TTC549 (cell line): ENCODE data around the gene TENM4.

Experiments
- FAIRE-seq: peaks from 2 replicates; lab custom pipeline; 2012; peaks lifted over from hg19 to GRCh38; lab: Jason Lieb, UNC

TENM4 gene

DNA sequence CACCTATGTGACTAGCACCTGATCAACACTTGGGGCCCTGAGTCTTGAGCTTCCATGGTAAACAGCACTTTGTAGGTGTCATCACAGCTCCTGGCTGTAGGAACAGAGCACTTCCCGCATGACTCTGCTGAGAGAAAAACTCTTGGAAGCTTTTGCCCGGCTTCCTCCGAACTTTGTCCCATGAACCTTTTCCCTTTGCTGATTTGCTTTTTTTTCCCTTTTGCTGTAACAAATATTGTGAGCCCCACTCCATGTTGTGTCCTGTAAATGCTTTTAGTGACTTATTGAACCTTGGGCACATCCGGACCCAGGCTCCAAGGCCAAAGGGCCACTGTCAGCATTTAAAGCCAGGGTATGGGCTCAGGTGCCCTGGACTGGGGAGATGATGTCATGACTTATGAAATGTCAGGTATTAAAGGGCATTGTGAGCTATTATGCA is 391.1 kb downstream of the TENM4 start:
- no peak for FAIRE-seq

DNA sequence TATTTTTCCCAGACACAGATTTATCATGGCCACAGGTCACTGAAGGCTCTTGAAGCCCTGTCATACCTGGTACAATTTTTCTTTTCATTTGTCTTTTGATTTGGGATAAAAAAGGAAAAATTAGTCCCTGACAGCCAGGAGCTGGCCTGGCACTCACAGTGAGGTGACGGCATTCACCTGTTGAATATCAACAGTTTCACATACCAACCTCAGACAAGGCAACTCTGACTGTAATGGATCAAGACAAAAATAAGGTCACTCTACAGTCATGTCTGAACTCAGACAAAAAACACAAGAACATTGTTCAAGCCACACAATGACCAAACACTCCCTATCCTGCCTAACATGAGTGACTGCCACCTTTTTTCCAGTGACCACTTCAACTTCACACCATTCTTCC is 392.9 kb downstream of the TENM4 start:
- no peak for FAIRE-seq

DNA sequence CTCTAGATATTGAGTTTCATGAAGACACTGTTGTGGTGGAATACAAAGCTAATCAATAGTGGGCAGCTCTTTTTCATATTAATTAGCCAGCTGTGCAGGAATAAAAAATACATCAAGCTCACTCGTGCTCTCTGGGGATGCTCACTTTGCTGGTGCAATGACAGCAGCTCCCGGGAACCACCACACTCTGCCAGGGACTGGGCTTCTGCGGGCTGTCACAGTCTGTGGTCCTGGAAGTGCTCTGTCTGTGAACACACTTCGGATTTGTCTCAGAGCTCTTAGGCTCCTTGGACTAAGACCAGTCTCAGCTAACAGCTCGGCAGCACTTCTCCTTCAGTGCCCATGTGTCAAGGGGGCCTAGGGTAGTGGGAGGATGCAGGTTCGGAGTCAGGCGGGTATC is 393.5 kb downstream of the TENM4 start:
- FAIRE-seq: no peak

DNA sequence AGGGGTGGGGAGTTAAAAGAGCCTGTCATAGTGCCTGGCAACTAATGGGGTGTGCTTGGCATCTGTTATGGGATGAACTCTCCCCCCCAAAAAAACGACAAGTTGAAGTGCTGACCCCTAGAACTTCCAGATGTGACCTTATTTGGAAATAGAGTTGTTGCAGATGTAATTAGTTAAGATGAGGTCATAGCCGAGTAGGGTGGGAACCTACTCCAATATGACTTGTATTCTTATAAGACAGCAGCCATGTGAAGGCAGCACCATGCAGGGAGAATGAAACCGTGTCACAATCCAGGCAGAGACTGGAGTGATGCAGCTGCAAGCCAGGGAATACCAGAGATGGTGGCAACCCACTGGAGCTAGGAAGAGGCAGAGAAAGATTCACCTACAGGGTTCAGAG is 394.5 kb downstream of the TENM4 start:
- FAIRE-seq: no peak

DNA sequence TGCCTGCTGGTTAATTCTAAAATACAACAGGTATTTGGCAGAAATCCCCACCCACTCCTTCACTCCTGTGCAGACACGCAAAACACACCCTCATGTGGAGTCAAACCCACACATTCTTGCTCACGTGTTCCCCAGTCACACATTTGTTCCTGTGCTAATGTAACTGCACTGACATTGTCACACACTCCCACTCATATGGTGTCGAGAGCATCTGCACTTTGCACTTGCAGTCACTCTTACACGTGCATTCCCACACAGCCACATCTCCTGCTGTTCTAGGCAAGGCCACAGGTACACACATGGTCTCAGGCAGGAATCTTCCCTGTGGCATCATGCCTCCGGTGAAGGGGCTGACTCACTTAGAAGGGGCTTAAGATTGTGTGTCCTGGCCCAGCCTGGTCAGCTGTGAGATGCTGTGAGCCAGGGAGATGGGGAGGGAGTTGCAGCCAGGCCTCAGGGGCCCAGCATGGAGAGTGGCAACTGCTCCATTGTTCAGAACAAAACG is 395.0 kb downstream of the TENM4 start:
- FAIRE-seq: no peak

DNA sequence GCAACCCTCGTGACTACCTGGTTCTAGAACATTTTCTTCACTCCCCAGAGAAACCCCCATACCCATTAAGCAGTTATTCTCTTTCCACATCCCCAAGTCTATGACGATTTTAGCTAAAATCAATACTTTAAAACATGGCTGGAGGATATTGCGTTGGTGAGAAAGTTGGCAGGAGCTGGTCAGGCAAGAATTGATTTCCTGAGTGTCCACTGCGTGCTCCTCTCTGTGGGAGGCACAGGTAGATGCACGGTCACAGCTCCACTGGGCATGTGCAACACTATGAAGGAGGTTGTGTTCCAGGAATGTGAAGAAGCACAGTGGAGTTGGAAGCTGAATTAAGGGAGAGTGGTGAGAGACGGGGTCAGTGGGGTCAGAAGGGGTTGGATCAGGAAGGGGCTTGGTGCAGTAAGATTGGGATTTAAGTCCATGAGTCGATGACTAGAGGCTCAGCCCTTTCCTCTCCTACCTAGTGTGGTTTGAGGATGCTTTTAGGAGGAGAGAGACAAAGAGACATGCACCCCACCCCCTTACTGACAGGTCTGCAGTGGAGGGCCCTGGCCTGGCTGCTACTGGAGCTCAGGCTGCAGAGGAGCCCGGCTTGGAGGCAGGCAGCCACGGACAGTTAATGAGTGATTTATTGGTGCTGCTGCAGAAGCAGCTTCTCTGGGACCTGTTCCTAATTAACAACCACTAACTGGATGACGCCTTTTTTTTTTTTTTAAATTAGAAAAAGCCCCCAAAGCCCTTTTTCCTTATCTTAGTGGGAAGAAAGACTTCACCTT is 395.6 kb downstream of the TENM4 start:
- FAIRE-seq: no peak

DNA sequence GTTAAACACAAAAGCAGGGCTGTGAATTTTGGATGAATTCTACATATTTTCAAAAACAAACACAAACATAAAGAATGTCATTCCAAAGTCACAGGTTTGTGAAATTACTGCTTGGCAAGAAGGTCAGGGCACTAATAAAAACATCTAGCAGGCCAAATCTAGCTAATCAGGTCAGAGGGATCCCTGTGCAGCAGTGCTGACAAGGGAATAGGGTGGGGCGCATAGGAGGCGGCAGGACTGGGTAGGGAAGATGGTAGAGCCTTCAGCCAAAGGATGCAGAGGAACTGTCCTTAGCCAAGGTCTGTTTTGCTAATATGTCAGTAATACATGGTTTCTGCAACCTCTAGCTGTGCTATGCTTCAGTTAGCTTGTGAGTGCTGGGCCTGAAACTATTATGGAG is 396.6 kb downstream of the TENM4 start:
- FAIRE-seq: no peak

DNA sequence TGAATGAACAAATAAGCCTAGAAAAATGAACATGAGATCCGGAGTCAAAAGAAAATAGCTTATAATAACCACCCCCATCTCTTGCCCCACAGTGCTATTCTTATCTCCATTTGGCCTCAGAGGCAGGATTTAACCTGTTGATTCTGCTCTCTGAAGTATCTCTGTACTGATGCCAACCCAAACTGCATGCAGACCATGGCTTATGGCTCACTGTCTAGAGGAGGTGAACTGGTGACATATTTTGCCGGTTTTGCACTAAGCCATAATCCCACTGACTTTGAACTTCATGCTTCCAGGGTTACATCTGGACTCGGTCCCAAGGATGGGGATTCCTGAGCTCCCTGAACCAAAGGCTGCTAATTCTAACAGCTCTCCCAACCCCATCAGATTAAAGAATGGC is 397.1 kb downstream of the TENM4 start:
- no peak for FAIRE-seq

DNA sequence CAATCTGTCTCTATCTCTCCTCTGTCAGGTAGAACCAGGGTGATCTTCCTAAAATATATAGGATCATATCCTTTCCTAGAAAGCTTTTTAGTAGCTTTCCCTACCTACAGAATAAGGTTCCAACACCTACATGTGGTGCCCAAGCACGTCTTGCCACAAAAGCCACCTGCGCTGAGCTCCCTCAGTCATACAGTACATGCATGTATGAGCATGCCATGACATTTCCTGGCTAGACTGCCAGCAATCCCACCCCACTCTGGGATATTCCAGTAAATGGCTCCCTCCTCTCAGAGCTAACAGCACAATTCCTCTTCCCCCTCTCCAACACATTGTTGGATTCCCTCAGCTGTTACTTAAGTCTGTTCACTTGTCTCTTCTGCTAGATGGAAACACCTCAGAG is 398.0 kb downstream of the TENM4 start:
- no peak for FAIRE-seq

DNA sequence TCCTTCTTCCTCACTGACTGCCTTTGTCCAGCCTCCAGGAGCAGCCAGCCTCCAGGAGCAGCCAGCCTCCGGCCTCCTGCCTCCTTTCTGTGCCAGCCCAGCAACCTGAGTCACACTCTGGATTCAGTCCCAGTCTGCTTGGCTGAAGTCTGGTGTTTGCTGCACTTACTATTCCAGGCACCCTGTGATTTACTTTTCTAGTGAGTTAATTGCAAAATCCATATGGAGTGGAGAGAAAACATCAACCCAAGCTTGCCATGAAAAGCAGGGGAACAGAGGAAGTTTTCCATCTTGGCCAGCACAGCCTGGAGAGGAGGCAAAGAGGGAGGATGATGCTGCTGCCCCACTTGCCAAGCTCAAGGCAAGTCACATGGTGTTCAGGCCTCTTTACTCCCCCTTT is 400.5 kb downstream of the TENM4 start:
- FAIRE-seq: no peak

DNA sequence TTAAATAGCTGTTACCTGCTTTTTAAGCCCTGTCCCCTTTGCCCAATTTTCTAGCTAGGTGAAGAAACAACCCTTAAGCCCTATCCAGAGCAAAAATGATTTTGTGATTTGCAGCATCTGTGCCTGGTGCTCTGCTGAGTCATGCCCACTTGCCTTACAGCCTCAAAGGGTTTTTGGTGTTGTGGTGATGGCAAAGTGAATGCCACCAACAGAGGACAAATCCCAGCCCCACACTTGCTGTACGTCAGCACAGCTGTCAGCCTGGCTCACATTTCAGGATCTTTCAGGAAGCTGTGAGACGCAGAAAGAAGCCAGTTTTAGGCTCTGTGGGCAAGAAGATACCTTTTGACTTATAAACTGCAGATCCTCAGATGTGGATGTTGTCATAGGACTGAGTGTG is 401.7 kb downstream of the TENM4 start:
- no peak for FAIRE-seq

DNA sequence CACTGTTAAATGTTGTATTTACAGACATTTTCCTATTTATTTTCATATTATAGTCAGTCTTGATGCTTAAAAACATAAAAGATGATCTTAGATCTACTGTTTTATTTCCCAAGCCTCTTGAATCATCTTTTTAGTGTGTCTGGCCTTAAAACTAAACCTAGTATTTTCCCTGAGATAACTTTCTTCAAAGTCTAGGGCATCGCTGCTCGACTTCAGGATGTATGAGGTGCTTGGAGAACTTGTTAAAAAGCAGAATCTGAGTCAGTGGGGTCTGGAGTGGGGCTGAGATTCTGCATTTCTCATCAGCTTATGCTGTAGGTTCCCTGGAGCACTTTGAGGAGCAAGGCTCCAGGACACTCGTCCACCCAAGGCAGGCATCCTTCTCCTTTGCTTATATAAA is 404.9 kb downstream of the TENM4 start:
- no peak for FAIRE-seq

DNA sequence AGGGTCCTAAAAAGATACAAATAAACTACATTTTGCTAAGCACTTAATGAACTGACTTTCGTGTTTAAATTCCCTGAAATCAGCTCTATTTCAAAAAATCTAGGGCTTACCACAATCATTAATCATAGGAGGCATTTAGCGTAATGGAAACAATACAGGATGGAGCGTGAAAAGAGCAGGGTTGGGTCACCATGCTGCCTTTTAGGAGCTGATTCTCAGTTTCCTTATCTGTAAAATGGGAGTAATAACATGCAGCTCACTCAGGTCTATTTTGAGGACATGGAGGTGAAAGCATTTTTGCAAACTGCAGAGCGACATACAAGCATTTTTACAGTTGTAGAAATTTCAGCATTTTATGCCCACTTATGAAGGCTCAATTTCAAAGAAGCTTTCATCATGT is 407.0 kb downstream of the TENM4 start:
- no peak for FAIRE-seq

DNA sequence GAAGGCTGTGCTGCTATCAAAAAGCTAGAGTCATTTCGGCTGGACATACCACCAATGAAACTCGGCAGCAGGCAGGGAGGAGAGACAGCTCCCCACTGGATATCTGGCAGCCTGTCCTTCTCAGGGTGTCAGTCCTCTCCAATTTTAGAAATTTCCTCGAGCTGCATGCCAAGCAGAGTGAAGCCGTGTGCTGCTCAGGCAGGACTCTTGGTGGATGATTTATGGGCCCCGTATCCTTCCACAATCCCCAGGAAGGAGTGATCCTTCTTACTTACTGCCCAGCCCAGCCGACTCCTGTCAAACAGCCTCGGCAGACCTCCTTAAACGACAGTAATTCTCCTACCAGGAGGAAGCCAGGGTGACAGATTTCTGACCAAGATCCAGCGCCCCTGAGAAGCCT is 410.4 kb downstream of the TENM4 start:
- FAIRE-seq: no peak

DNA sequence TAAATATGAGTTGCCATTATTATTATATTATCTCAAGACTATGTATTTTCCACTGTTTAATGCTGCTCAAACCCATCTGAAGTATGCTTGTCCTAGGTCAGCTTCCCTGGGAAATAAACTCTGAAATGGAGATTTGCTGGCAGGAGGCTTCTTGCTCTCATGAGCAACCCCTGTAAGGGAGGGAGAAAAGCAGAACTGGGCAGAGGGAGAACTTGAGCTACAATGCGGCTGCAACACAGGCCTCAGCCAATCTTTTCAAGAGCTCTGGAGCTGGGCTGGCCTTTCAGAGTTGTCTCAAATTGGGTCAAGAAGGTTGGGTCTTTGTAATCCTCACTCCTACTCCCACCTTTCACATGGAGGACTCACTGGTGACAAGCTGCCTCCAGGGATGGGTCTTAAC is 412.6 kb downstream of the TENM4 start:
- no peak for FAIRE-seq

DNA sequence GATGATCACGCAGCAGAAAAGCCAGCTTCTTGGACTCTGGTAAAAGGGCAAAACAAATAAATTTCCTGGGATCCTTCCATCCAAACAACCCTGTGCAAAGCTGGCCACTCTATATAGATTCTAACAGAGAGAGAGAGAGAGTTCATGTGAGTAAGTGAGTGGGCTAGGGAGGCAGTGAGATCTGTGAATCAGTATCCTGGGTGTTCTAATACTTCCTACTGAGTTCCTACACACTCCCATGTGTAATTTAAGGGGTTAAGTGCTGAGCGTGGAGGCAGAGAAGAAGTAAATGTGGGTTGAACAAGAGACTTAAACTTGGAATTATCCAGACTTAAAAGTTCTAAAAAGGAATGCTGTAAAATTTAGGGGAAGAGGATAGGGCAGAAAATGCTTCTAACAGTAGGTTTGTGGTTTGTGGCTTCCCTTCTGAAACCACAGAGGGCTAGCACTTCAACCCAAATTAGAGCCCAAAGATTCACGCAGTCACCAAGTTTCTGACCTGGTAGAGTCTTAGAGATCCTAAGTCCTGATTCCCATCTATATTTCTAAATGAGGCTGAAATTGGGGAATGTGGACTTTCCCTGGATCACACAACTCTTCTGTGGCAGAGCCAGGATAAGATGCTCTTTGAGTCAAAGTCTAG is 413.9 kb downstream of the TENM4 start:
- no peak for FAIRE-seq

DNA sequence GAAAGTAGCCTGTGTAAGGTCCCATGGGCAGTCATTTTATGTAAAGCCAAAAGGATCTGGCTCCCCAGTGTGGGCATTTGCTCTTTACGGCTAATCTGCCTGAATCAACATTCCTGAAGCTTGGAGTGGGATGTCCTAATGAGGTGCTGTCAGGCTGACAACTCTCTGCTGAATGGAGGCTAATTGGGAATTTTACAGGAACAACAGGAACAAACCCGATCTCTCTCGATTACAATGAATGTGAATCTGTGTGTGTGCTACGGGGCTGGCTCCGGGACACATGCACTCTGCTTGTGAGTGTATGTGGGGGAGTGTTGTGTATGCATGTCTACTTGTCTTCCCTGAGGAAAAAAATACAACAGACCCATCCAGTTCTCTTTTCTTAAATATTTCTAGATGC is 415.2 kb downstream of the TENM4 start:
- FAIRE-seq: no peak

DNA sequence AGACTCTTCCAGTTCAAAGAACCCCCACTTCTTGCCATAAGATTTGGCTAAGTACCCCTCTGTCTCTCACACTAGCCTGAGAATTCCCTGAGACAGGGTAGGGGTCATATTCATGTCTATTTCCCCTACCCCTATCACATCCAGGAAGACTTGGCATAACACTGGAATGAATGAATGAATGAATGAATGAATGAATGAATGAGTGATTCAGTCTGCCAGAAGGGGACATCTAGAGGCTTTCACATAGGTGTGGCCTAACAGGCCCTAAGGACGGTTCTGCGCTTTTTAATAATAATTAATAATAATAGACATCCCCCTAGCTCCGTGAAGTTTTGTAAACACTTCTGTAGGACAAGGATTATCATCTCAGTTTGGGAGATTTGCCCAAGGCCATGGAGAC is 415.7 kb downstream of the TENM4 start:
- no peak for FAIRE-seq

DNA sequence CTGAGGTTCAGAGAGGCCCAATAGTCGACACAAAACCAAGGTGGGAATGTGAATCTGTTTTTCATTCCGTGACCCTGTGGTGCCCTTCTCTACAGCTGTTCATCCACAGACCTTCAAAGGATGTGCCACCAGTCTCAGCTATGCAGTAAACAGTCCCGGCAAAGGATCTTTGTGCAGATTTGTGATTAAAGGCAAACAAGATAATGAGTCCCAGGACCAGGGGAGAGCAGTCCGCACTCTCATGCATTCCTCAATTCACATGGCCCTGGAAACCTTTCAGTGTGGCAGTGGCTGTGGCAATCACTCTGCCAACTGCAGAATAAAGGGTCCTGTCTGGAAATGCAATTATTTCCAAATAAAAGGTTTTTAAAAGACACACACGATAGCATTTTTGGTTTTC is 418.6 kb downstream of the TENM4 start:
- no peak for FAIRE-seq

DNA sequence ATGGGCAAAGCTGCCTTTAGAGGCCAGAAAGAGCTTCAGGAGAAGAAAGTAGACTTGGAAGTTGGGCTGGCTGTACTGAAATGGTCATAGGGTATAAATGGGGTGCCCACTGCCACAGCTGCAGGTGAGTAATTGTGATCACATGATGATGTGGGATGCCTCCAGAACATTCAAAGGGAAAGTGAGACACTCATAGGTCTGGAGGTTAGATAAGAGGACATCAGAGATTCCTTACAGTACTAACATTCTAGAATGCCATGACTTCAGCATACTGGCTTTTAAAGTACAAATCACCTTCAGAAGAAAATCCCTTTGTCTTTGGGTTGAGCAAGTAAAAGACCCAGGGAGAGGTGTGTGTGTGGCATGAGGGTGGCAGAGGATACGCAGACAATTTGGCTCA is 419.2 kb downstream of the TENM4 start:
- FAIRE-seq: no peak

DNA sequence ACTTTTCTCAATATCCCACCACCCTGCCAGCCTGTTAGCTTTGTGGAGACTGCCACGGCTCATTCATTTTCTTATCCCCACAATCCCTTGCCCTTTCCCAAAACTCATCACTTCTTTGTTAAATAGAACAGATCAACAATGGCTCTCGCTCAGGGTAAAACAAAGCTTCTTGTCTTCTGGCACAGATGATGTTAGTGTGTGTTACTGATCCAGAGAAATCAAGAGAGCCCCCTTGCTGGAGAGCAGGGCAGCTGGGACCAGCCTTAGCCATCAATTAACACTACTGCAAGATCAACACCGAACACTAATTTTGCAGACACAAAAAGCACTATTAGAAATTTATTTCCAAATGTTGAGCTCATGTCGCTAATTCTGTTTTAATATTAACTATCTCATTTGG is 420.9 kb downstream of the TENM4 start:
- FAIRE-seq: no peak

DNA sequence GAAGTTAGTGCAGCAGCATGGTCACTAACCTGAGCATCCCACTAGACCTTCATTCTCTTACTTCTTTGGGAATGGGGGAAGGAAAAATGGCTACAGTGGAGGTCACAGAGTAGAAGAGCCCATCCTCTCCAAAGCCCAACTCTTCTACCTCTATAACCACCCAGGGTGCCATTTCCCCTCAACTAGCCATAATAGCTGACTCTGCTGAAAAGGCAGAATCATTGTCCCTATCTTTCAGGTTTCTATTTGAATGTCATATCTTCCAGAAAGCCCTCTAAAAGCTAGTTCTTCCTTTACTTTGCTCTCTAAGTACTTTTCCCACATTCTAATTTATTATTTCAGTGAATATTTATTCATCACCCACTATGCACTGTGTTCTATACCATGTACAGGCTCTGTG is 421.6 kb downstream of the TENM4 start:
- FAIRE-seq: no peak

DNA sequence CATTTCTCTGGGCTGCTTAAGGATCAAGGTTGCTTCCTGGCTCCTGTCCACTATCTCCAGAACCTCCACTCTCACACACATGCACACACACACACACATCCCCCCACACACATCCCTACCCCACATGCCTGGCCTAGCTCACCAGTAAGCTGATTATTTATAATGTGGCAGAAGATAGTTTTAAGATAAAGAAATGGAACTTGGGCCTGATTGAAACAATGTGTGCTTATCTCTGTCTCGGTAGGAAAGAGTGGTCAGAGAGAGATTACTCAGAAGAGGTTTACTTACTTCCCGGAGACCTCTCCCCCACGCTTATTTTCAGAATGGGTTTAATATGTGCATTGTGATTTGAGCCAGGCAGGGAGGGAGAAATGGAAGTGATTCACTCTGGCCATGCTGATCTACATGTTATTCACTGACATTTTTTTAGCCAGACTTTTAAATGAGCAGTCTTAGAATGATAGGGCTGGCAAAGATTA is 422.4 kb downstream of the TENM4 start:
- FAIRE-seq: no peak

DNA sequence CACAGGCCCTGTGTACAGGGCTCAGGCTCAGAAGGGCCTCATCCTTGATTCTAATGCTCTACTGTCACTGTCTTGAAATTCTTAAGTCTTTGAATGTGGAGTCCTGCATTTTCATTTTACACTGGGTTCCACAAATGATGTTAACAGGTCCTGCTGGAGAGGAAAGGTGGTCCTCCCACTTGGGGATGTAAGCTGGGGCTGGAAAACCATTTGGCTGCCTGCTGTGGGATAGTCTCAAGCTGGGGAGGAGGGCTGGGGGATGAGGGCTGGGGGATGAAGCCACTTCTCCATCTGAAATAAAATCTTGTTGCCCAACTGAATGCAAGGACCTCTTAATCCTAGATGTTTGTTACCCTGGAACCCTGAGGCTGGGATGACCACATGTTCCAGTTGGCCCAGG is 423.0 kb downstream of the TENM4 start:
- FAIRE-seq: no peak
